PC-3 (cell line): Measurements from ENCODE around the gene PPP1R14C.

Source experiments
- EZH2 ChIP-seq: fragments of 300-600 bp; sonication (generic); IDR thresholded peaks from one replicate; pipeline ENCODE4 v1.6.1; 2017; ENCODE audit warnings: antibody characterized with exemption, mild to moderate bottlenecking, low read length; ENCODE audit not compliant: unreplicated experiment
- EZH2phosphoT487 ChIP-seq: fragments of 300-600 bp; sonication (generic); IDR thresholded peaks from 2 replicates; pipeline ENCODE4 v1.6.1; 2018; ENCODE audit warnings: mild to moderate bottlenecking, antibody characterized with exemption, low read length, borderline replicate concordance

DNA sequence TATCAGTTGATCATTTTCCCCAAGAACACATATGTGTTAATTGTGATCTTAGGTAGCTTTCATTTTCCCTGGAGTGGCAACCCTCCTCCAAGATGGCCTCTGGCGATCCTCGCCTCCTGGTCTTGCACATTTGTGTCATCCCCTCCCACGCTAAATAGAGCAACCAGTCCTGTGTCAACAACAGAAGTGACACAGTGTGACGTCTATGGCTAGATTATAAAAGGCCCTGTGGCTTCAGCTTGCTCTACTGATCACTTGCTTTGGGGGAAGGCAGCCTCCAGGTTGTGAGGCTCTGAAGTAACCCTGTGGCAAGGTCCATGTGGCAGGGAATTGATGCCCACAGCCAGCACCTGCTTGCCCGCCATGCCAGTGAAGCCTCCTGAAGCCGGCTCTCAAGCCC, 30.6 kb upstream of the PPP1R14C start:
- TF ChIP-seq EZH2phosphoT487: no peak
- no peak for TF ChIP-seq EZH2
